Sigmoid colon (tissue), 7 donors: ENCODE data around the gene RNF151. TPM values are rescaled to one million over a fixed set of nuclear protein-coding genes. Genes with fewer than 3 reads are reported as not detected.

Source experiments
- DNase-seq: peaks from one replicate; pipeline ENCODE4 v3.0.0-alpha.2; 2019
- H3K27ac ChIP-seq, 4 donors: fragments of 200-600 bp; sonication (generic); one replicate each; pipeline ENCODE4 v1.5.1; 2016 to 2019; ENCODE audit warnings: mild to moderate bottlenecking in 1 of 4
- H3K27me3 ChIP-seq, 3 donors: fragments of 200-600 bp; sonication (generic); one replicate each; pipeline ENCODE4 v1.5.1; 2019; ENCODE audit warnings: mild to moderate bottlenecking in 1 of 3
- H3K36me3 ChIP-seq, 4 donors: fragments of 200-600 bp; sonication (generic); one replicate each; pipeline ENCODE4 v1.5.1; 2016 to 2019
- H3K4me1 ChIP-seq, 4 donors: fragments of 200-600 bp; sonication (generic); one replicate each; pipeline ENCODE4 v1.5.1; 2017 to 2019
- H3K4me3 ChIP-seq, 4 donors: fragments of 200-600 bp; sonication (generic); one replicate each; pipeline ENCODE4 v1.5.1; 2017 to 2019; ENCODE audit warnings: mild to moderate bottlenecking in 2 of 4, moderate library complexity in 1 of 4
- H3K9me3 ChIP-seq, 4 donors: fragments of 200-600 bp in 3 of 4; sonication (generic) in 3 of 4; one replicate each; pipeline versions ENCODE4 v1.5.1 to v1.6.1; 2013 to 2019
- CTCF ChIP-seq, 4 experiments: fragments of 450-650 bp in 3 of 4; fragments of 200-600 bp in 1 of 4; IDR thresholded peaks; one replicate each; pipeline ENCODE4 v1.5.1; 2016 to 2019; ENCODE audit warnings: antibody characterized with exemption in 4 of 4, mild to moderate bottlenecking in 3 of 4, moderate library complexity in 2 of 4
- EP300 ChIP-seq, 4 donors: sonication (generic); formaldehyde crosslinking; IDR thresholded peaks; one replicate each; pipeline ENCODE4 v1.6.1; 2017; ENCODE audit warnings: antibody characterized with exemption in 4 of 4
- POLR2A ChIP-seq, 2 donors: fragments of 450-650 bp; IDR thresholded peaks; one replicate each; pipeline ENCODE4 v1.6.1; 2016; ENCODE audit warnings: antibody characterized with exemption in 2 of 2, mild to moderate bottlenecking in 2 of 2, moderate library complexity in 2 of 2
- POLR2AphosphoS5 ChIP-seq, 4 donors: sonication (generic); formaldehyde crosslinking; IDR thresholded peaks; one replicate each; pipeline ENCODE4 v1.6.1; 2017; ENCODE audit warnings: antibody characterized with exemption in 4 of 4
- WGBS, 2 donors: extraction: QIAGEN DNeasy Blood & Tissue Kit; methylation state at CpG; one replicate each; pipeline ENCODE4 v1.1.7; 2013; 5-methylcytosine and 5-hydroxymethylcytosine counted together
- intact Hi-C: fragments of 100-400 bp; cut with DNase I; formaldehyde crosslinking; loops from one replicate; pipeline ENCODE4 v1.15.1; 2023
- polyA plus RNA-seq, 3 donors: library from polyadenylated mRNA; stranded (reverse); fragments of 200-250 nt; gene quantifications; one replicate each; pipeline ENCODE4 v1.2.3, GENCODE V29; 2013
- total RNA-seq, 4 donors: library from RNA; depleted of rRNA; stranded (reverse); fragments of >200 nt; gene quantifications; one replicate each; pipeline ENCODE4 v1.1.0, GENCODE V29; 2016
- donor health status: healthy with polysubstance abuse.
- donor health status: Bipolar disorder and iron deficiency.
- donor health status: healthy.

Gene RNF151
- total and polyA plus RNA-seq, 7 donors = 0.10 TPM; not detected in 6

- Histone ChIP-seq H3K9me3 (no peaks in the 10 kb centered on the region), H3K27ac (peak overlapping the region; percentile 91 to 99 (median 92)), H3K4me3 (peak overlapping the region; percentile 63 to 90 (median 66)), H3K27me3 (no peaks in the 10 kb centered on the region), H3K4me1 (peaks cover 0 to 40% (median 34%) of the 10 kb centered on the region in 4 donors), H3K36me3 (peaks cover 12 to 27% (median 22%) of the 10 kb centered on the region in 4 donors)
- no peak for DNase-seq
- no peak for TF ChIP-seq EP300 (IDR thresholded peaks at IDR 0.05)
- no peak for TF ChIP-seq POLR2AphosphoS5 (IDR thresholded peaks at IDR 0.05)
- TF ChIP-seq POLR2A (IDR thresholded peaks at IDR 0.05) = no peak
- 5 to 7% methylated on average over 44 of the region's 44 CpGs for WGBS, 2 donors
- intact Hi-C loops = no loop called here
Measured at GRCh38 chr16:1963806-1964505, 2.7 kb upstream of the RNF151 start.

- Histone ChIP-seq H3K27me3 (no peaks in the 10 kb centered on the region), H3K4me1 (peaks cover 0 to 37% (median 31%) of the 10 kb centered on the region in 4 donors), H3K4me3 (peak within 1 kb of the TSS; percentile 63 to 90 (median 66)), H3K9me3 (no peaks in the 10 kb centered on the region), H3K36me3 (peaks cover 12 to 27% (median 22%) of the 10 kb centered on the region in 4 donors), H3K27ac (peak within 1 kb of the TSS; percentile 91 to 99 (median 92))
- TF ChIP-seq POLR2AphosphoS5 (IDR thresholded peaks at IDR 0.05) (peak; percentile 95 to 100 (median 98)), CTCF (IDR thresholded peaks at IDR 0.05) (no peak), POLR2A (IDR thresholded peaks at IDR 0.05) (peak; percentile 97), EP300 (IDR thresholded peaks at IDR 0.05) (peak in 2 of 4 donors; percentile 33 to 35)
- DNase-seq = peak; percentile 100
- WGBS, 2 donors = 0 to 1% methylated on average over 97 of the region's 97 CpGs
- intact Hi-C loops = no loop called here
Measured at GRCh38 chr16:1964506-1965395, 1.9 kb upstream of the RNF151 start, which contains the start of gene RPS2. RPS2 (minus strand) TSS chr16:1964826; CDS start chr16:1964625, 201 bp downstream.

GRCh38 chr16:1965396-1966001 is 1.2 kb upstream of the RNF151 start:
- Histone ChIP-seq H3K27me3 (no peaks in the 10 kb centered on the region), H3K9me3 (no peaks in the 10 kb centered on the region), H3K36me3 (peaks cover 12 to 27% (median 22%) of the 10 kb centered on the region in 4 donors), H3K27ac (peak overlapping the region; percentile 91 to 99 (median 92)), H3K4me1 (peaks cover 0 to 30% (median 26%) of the 10 kb centered on the region in 4 donors), H3K4me3 (peak overlapping the region; percentile 63 to 90 (median 66))
- intact Hi-C loops = no loop called here
- TF ChIP-seq EP300 (IDR thresholded peaks at IDR 0.05) (no peak), POLR2A (IDR thresholded peaks at IDR 0.05) (no peak), POLR2AphosphoS5 (IDR thresholded peaks at IDR 0.05) (no peak), CTCF (IDR thresholded peaks at IDR 0.05) (no peak)
- WGBS, 2 donors = 13 to 22% methylated on average over 24 of the region's 24 CpGs
- DNase-seq = no peak

- H3K4me1 ChIP-seq = peaks cover 0 to 39% (median 34%) of the 10 kb centered on the region in 4 donors
- H3K27ac ChIP-seq = no peak overlapping the region
- WGBS, 2 donors = 92 to 94% methylated on average over 41 of the region's 41 CpGs
- no peaks in the 10 kb centered on the region for H3K27me3 ChIP-seq
- H3K36me3 ChIP-seq = peaks cover 0 to 4% (median 0%) of the 10 kb centered on the region in 4 donors
- H3K4me3 ChIP-seq = no peak overlapping the region
- intact Hi-C loops = no loop called here
- no peak for TF ChIP-seq POLR2AphosphoS5 (IDR thresholded peaks at IDR 0.05)
- TF ChIP-seq CTCF (IDR thresholded peaks at IDR 0.05) = no peak
- TF ChIP-seq EP300 (IDR thresholded peaks at IDR 0.05) = no peak
- TF ChIP-seq POLR2A (IDR thresholded peaks at IDR 0.05) = no peak
- DNase-seq = no peak
- H3K9me3 ChIP-seq = no peaks in the 10 kb centered on the region
Measured at GRCh38 chr16:1968146-1968953, 1.7 kb downstream of the RNF151 start.
